SIG-M5 (cell line): ENCODE measurements around the gene NAV3.

Source experiments
- DNase-seq: peaks from one replicate; lab custom pipeline; 2025; lab: John Stamatoyannopoulos, UW

NAV3 gene

GRCh38 chr12:78260976-78261375 lies 430.3 kb downstream of the NAV3 start:
- no peak for DNase-seq

GRCh38 chr12:78261901-78262300 lies 431.2 kb downstream of the NAV3 start:
- DNase-seq: no peak
